Heart right ventricle (tissue), 16 donors: ENCODE measurements around the gene MAL. TPM values are rescaled to one million over a fixed set of nuclear protein-coding genes. Genes with fewer than 3 reads are reported as not detected.
"Not testable (repeated sequence)": the region's sequence is repeated elsewhere in the genome, so short reads cannot be mapped to it uniquely, and the experiment has no call there.

Source experiments
- ATAC-seq, 8 donors: fragments of 200-7000 bp; cut with Tn5 transposase; one replicate each; pipeline ENCODE4 v1.9.1; 2020; ENCODE audit warnings: mild to moderate bottlenecking in 8 of 8, moderate library complexity in 8 of 8, moderate number of reproducible peaks in 1 of 8
- DNase-seq, 2 donors: peaks; one replicate each; pipeline ENCODE4 v3.0.0-alpha.2; 2020
- H3K27ac ChIP-seq, 10 donors: fragments of 200-600 bp; sonication (generic) in 2 of 10; one replicate each; pipeline versions ENCODE4 v1.5.0 to v1.8.0; 2020 to 2022; ENCODE audit warnings: mild to moderate bottlenecking in 3 of 10
- H3K27me3 ChIP-seq, 7 donors: fragments of 200-600 bp; one replicate each; pipeline ENCODE4 v1.8.0; 2021 to 2022; ENCODE audit warnings: mild to moderate bottlenecking in 2 of 7
- H3K36me3 ChIP-seq, 9 donors: fragments of 200-600 bp; sonication (generic) in 1 of 9; one replicate each; pipeline versions ENCODE4 v1.5.0 to v1.8.0; 2020 to 2022; ENCODE audit warnings: mild to moderate bottlenecking in 2 of 9
- H3K4me1 ChIP-seq, 9 donors: fragments of 200-600 bp; sonication (generic) in 1 of 9; one replicate each; pipeline versions ENCODE4 v1.5.0 to v1.8.0; 2020 to 2022; ENCODE audit warnings: mild to moderate bottlenecking in 4 of 9
- H3K4me3 ChIP-seq, 10 donors: fragments of 200-600 bp; sonication (generic) in 2 of 10; one replicate each; pipeline versions ENCODE4 v1.5.0 to v1.8.0; 2020 to 2022; ENCODE audit warnings: mild to moderate bottlenecking in 7 of 10, moderate library complexity in 2 of 10
- H3K9me3 ChIP-seq, 11 donors: fragments of 200-600 bp in 10 of 11; sonication (generic) in 2 of 11; one replicate each; pipeline versions ENCODE4 v1.5.0 to v1.8.0; 2013 to 2022; ENCODE audit warnings: mild to moderate bottlenecking in 2 of 11, control low read depth in 1 of 11, moderate library complexity in 1 of 11
- CTCF ChIP-seq, 9 donors: fragments of 200-600 bp; sonication (generic) in 2 of 9; IDR thresholded peaks; one replicate each; pipeline versions ENCODE4 v1.5.0 to v1.8.0; 2021 to 2022; ENCODE audit warnings: antibody characterized with exemption in 9 of 9, mild to moderate bottlenecking in 5 of 9, moderate library complexity in 1 of 9
- WGBS, 2 donors: extraction: QIAGEN DNeasy Blood & Tissue Kit; methylation state at CpG; one replicate each; pipeline ENCODE4 v1.1.7; 2013; ENCODE audit warnings: inconsistent platforms in 1 of 2; 5-methylcytosine and 5-hydroxymethylcytosine counted together
- intact Hi-C, 10 donors: fragments of 100-400 bp; cut with DNase I; formaldehyde crosslinking; loops; one replicate each; pipeline versions ENCODE4 v1.11.1 to v1.14.2; 2022
- polyA plus RNA-seq, 2 donors: library from polyadenylated mRNA; stranded (reverse); fragments of 200-250 nt; gene quantifications; one replicate each; pipeline ENCODE4 v1.2.3, GENCODE V29; 2013
- total RNA-seq, 10 donors: library from RNA; stranded (reverse); fragmentation: NEBNext Ultra II Directional in 3 of 10; extraction: Animal tissue kit (Norgen Biotek cat#: 25700) in 3 of 10; gene quantifications; one replicate each; pipeline versions ENCODE4 v1.2.1 to v1.2.4, GENCODE V29; 2021 to 2023
- donor health status: Arrhythmogenic right ventricular cardiomyopathy.
- donor health status: ischemic (EF 13 %, LVEDD 7.1; RV severe dilation, severe dysfunction).
- donor health status: healthy with polysubstance abuse.
- donor health status: DM: no; HTN: yes; CAD: no.
- donor health status: DM: no; HTN: no; CAD: no.
- donor health status: ischemic (EF 25% LVEDD 6.9; RV normal size, moderate dysfunction).
- donor health status: ischemic (EF 25% LVEDD 5.7; RV mildly dilated, moderate dysfunction).
- donor health status: healthy.
- donor health status: DM: yes; HTN: yes; CAD: no.
- donor health status: Ischemic cardiomyopathy.
- donor health status: ischemic (EF 35%, LVEDD 5.7; RV mildly dilated, moderate dysfunction).
- donor health status: nonischemic (EF 11% LVEDD 7.7; RV severe dilation, severe dysfunction).
- donor health status: DM: yes; HTN: yes; CAD: no.
- donor health status: PGD.
- donor health status: ischemic (EF 29% LVEDD 5.4; RV normal size, mild dysfunction).
- donor health status: nonischemic (EF 23%, LVEDD 6.1; RV moderate dilation, normal function).

The MAL gene
- total and polyA plus RNA-seq, 12 donors, result 1.5 to 10.5 (median 3.6) TPM

- Histone ChIP-seq H3K9me3 (no peaks in the 10 kb centered on the region), H3K4me3 (no peak overlapping the region), H3K27ac (no peak overlapping the region), H3K27me3 (peaks cover 0 to 23% (median 12%) of the 10 kb centered on the region in 7 donors), H3K36me3 (no peaks in the 10 kb centered on the region), H3K4me1 (peaks cover 0 to 12% (median under 1%) of the 10 kb centered on the region in 9 donors)
- intact Hi-C loops, result no loop called here
- DNase-seq, result no peak
- TF ChIP-seq CTCF (IDR thresholded peaks at IDR 0.05), result no peak
- WGBS, 2 donors, result 94 to 95% methylated on average over 2 of the region's 2 CpGs
- no peak for ATAC-seq
Measured at GRCh38 chr2:95037384-95037839, 11.9 kb downstream of the MAL start.

- Histone ChIP-seq H3K4me1 (peaks cover 0 to 18% (median 6%) of the 10 kb centered on the region in 9 donors), H3K27me3 (peaks cover 0 to 17% (median 8%) of the 10 kb centered on the region in 7 donors)
- H3K36me3 ChIP-seq, H3K4me3 ChIP-seq, H3K9me3 ChIP-seq, DNase-seq, ATAC-seq, H3K27ac ChIP-seq, intact Hi-C loops: not testable (repeated sequence)
- 83 to 92% methylated on average over 3 of the region's 3 CpGs for WGBS, 2 donors
Measured at GRCh38 chr2:95037841-95038585, 12.5 kb downstream of the MAL start.

- DNase-seq (no peak), ATAC-seq (no peak)
- no peak overlapping the region for H3K27ac ChIP-seq
- 95% methylated on average over 4 of the region's 4 CpGs for WGBS, 2 donors
- no peaks in the 10 kb centered on the region for H3K9me3 ChIP-seq
- H3K27me3 ChIP-seq, result peaks cover 0 to 9% (median 1%) of the 10 kb centered on the region in 7 donors
- no peak overlapping the region for H3K4me3 ChIP-seq
- intact Hi-C loops, result no loop called here
- H3K4me1 ChIP-seq, result peaks cover 2 to 26% (median 13%) of the 10 kb centered on the region in 9 donors
- no peak for TF ChIP-seq CTCF (IDR thresholded peaks at IDR 0.05)
- H3K36me3 ChIP-seq, result no peaks in the 10 kb centered on the region
Measured at GRCh38 chr2:95038635-95039298, 13.3 kb downstream of the MAL start.

GRCh38 chr2:95039363-95039762, 13.9 kb downstream of the MAL start:
- H3K4me1 ChIP-seq, result peaks cover 3 to 31% (median 15%) of the 10 kb centered on the region in 9 donors
- H3K27me3 ChIP-seq, result peaks cover 0 to 3% (median 0%) of the 10 kb centered on the region in 7 donors
- H3K4me3 ChIP-seq, result no peak overlapping the region
- WGBS, 2 donors, result 92 to 100% methylated on average over 1 of the region's 1 CpG
- H3K9me3 ChIP-seq, result no peaks in the 10 kb centered on the region
- H3K27ac ChIP-seq, result no peak overlapping the region
- ATAC-seq, result no peak
- no peaks in the 10 kb centered on the region for H3K36me3 ChIP-seq
- DNase-seq, result no peak
- TF ChIP-seq CTCF (IDR thresholded peaks at IDR 0.05), result no peak
- intact Hi-C loops, result no loop called here
